ENCODE measurements around the gene HOXD13. TPM values are rescaled to one million over a fixed set of nuclear protein-coding genes. Genes with fewer than 3 reads are reported as not detected.

Gene HOXD13
- total RNA-seq, 1 experiment from 2014 or later: not detected

DNA sequence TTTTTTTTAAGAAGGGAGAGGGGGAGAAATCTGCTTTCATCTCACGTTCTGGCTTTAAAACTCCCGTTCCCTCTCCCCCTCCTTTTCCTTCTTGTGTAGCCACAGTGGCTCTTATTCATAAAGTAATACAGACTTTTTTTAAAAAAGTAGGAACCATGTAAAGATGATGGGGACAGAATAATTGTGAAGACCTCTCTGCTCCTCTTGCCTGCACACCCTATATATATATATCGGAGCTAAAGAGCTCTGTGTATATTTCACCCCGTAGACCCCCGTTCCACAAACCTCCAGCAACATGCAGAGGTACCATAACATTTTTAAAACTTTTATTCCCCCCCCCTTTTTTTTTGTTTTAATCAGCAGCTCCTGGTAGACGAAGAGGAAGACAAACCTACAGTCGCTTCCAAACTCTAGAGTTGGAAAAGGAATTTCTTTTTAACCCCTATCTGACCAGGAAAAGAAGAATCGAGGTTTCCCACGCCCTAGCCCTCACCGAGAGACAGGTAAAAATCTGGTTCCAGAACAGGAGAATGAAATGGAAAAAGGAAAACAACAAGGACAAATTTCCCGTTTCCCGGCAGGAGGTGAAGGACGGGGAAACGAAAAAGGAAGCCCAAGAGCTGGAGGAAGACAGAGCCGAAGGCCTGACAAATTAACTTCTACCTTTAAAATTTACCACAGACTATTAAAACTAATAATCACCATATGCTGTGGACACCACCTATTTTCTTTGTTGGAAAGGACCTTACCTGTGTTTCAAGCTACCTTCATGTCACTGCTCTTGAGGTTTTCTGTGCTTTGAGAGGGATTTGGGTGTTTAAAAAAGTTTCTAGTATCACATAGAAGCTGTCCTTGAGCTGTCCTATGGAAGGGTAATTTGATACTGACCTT lies 38.7 kb downstream of the HOXD13 start:
- intact Hi-C loops (cut with micrococcal nuclease; ENCODE audit: unreplicated experiment): no loop called here
- no peak overlapping the region for H3K27ac Mint-ChIP-seq (ENCODE audit: unreplicated experiment)
- no peak for DNase-seq
- no peaks in the 10 kb centered on the region for H3K4me1 Mint-ChIP-seq (ENCODE audit: low read depth, unreplicated experiment)
- H3K36me3 Mint-ChIP-seq (ENCODE audit: insufficient read depth, unreplicated experiment): no peaks in the 10 kb centered on the region
- TF ChIP-seq, protein P1, sequence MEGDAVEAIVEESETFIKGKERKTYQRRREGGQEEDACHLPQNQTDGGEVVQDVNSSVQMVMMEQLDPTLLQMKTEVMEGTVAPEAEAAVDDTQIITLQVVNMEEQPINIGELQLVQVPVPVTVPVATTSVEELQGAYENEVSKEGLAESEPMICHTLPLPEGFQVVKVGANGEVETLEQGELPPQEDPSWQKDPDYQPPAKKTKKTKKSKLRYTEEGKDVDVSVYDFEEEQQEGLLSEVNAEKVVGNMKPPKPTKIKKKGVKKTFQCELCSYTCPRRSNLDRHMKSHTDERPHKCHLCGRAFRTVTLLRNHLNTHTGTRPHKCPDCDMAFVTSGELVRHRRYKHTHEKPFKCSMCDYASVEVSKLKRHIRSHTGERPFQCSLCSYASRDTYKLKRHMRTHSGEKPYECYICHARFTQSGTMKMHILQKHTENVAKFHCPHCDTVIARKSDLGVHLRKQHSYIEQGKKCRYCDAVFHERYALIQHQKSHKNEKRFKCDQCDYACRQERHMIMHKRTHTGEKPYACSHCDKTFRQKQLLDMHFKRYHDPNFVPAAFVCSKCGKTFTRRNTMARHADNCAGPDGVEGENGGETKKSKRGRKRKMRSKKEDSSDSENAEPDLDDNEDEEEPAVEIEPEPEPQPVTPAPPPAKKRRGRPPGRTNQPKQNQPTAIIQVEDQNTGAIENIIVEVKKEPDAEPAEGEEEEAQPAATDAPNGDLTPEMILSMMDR (IDR thresholded peaks at IDR 0.05; ENCODE audit: unreplicated experiment): no peak
- CTCF ChIA-PET: interaction anchor here (1.2 to 1.7 kb wide), 3 partner anchors 9 to 523 kb away, joined by 4 to 5 read pairs (median 5); no protein-coding TSS in a partner anchor
- H3K27me3 Mint-ChIP-seq (ENCODE audit: unreplicated experiment): no peaks in the 10 kb centered on the region
- H3K9me3 Mint-ChIP-seq (ENCODE audit: low read depth, unreplicated experiment): no peaks in the 10 kb centered on the region
- BruUV-seq (replicated peaks): no TSS peak
- H3K4me3 Mint-ChIP-seq (ENCODE audit: low read depth, unreplicated experiment): no peak overlapping the region

DNA sequence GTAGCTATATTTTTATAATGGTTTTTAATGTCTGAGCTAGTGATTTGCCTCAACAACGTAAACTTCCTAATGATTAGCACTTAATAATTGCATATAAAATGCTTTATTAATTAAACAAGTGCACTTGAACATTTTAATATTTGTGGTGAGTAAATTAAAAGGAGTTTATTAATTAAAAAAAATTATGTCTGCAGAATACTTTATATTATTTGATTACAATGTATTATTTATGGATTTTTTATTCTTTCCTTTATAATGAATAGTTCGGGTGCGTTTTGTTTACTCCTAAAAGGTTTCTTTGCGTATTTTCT lies 39.3 kb downstream of the HOXD13 start:
- DNase-seq: no peak
- CTCF ChIA-PET: interaction anchor here (1.2 to 1.7 kb wide), 3 partner anchors 9 to 522 kb away, joined by 4 to 5 read pairs (median 5); no protein-coding TSS in a partner anchor
- Mint-ChIP-seq H3K4me1 (ENCODE audit: low read depth, unreplicated experiment) (no peaks in the 10 kb centered on the region), H3K36me3 (ENCODE audit: insufficient read depth, unreplicated experiment) (no peaks in the 10 kb centered on the region), H3K27me3 (ENCODE audit: unreplicated experiment) (no peaks in the 10 kb centered on the region), H3K4me3 (ENCODE audit: low read depth, unreplicated experiment) (no peak overlapping the region), H3K27ac (ENCODE audit: unreplicated experiment) (no peak overlapping the region), H3K9me3 (ENCODE audit: low read depth, unreplicated experiment) (no peaks in the 10 kb centered on the region)
- intact Hi-C loops (cut with micrococcal nuclease; ENCODE audit: unreplicated experiment): no loop called here
- BruUV-seq (replicated peaks): no TSS peak
- TF ChIP-seq, protein P1 (IDR thresholded peaks at IDR 0.05; ENCODE audit: unreplicated experiment): no peak

DNA sequence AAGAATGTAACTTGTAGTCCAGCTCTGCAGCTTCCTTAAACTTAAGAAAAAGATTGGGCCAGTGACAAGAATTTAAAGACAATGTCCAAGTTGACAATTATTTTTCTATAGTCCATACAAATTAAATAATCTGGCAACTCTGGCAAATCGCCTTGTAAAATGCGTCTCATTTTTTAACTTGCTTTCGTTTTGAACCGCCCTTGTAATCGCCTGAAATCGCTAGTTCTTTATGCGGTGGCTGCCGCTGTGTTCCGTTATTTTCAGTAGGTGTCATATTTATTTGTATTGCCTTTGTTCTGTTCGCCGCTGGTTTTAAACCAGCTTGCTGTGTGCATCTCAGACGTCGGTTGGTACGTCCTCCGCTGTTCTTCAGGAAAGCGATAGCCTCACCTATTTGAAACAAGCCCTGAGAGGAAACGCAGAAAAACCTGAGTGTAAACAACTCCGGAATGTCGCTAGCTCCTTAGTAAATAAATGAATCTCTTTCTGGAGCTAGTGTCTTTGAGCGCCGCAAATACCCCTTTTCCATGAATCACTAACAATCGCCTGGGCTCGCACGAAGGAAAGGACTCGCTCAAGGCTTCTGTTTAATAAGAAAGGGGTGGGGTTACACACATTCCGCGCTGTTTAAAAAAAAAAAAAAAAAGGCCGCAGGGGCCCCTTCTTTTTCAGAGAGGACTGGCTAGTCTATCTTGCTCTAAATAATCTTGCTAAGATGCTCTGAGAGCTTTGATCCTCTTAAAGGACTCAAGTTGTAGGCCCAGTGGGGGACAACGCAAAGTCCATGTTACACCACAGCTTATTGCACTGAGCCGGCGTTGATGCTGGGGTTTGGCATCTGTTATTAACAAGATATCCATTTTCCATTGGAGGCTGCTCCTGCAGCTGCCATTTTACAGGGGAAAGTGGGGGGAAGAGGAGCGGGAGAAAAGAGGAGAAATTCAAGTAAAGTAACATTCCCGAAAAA lies 40.0 kb downstream of the HOXD13 start:
- Mint-ChIP-seq H3K36me3 (ENCODE audit: insufficient read depth, unreplicated experiment) (no peaks in the 10 kb centered on the region), H3K27ac (ENCODE audit: unreplicated experiment) (no peak overlapping the region), H3K27me3 (ENCODE audit: unreplicated experiment) (no peaks in the 10 kb centered on the region), H3K4me3 (ENCODE audit: low read depth, unreplicated experiment) (no peak overlapping the region), H3K9me3 (ENCODE audit: low read depth, unreplicated experiment) (no peaks in the 10 kb centered on the region), H3K4me1 (ENCODE audit: low read depth, unreplicated experiment) (no peaks in the 10 kb centered on the region)
- TF ChIP-seq, protein P1 (IDR thresholded peaks at IDR 0.05; ENCODE audit: unreplicated experiment): no peak
- CTCF ChIA-PET: interaction anchor here (0.9 to 1.7 kb wide), 4 partner anchors 8 to 532 kb away, joined by 4 to 5 read pairs (median 4); no protein-coding TSS in a partner anchor
- intact Hi-C loops (cut with micrococcal nuclease; ENCODE audit: unreplicated experiment): no loop called here
- DNase-seq: no peak
- BruUV-seq (replicated peaks): no TSS peak

DNA sequence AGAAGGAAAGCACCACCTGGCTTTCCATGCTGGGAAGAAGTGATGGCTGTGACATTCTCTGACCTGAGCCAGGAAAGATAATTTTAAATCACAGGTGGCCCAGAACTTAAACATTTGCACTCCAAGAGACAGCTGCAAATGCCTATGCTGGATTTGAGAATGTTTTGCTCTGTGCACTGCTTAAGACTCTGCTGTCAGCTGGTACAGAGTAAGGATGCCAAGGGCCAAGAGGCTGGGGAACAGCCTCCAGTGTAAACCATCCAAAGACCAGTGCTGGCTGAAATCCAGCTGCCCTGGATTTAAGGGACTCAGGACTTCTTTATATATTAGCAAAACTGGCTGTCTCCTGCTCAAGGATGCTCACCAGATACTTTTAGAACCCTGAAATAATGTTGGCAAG lies 40.9 kb downstream of the HOXD13 start:
- Mint-ChIP-seq H3K27me3 (ENCODE audit: unreplicated experiment) (no peaks in the 10 kb centered on the region), H3K4me1 (ENCODE audit: low read depth, unreplicated experiment) (no peaks in the 10 kb centered on the region), H3K36me3 (ENCODE audit: insufficient read depth, unreplicated experiment) (no peaks in the 10 kb centered on the region), H3K9me3 (ENCODE audit: low read depth, unreplicated experiment) (no peaks in the 10 kb centered on the region), H3K4me3 (ENCODE audit: low read depth, unreplicated experiment) (no peak overlapping the region), H3K27ac (ENCODE audit: unreplicated experiment) (no peak overlapping the region)
- intact Hi-C loops (cut with micrococcal nuclease; ENCODE audit: unreplicated experiment): no loop called here
- BruUV-seq (replicated peaks): no TSS peak
- DNase-seq: no peak
- CTCF ChIA-PET: interaction anchor here (0.9 kb wide), 1 partner anchor 531 kb away, joined by 4 read pairs; no protein-coding TSS in a partner anchor
- TF ChIP-seq, protein P1 (IDR thresholded peaks at IDR 0.05; ENCODE audit: unreplicated experiment): no peak
